RCC 7860 (cell line): ENCODE measurements around the gene ANKRD9.
"Not testable (repeated sequence)": the region's sequence is repeated elsewhere in the genome, so short reads cannot be mapped to it uniquely, and the experiment has no call there.

Source experiments
- DNase-seq: peaks from one replicate; pipeline ENCODE4 v3.0.0-alpha.2; 2015; ENCODE audit warnings: low spot score
- FAIRE-seq: peaks from 2 replicates; lab custom pipeline; 2012; peaks lifted over from hg19 to GRCh38; lab: Jason Lieb, UNC

The ANKRD9 gene

GRCh38 chr14:102509746-102510615 lies at the start of gene ANKRD9:
Gene ANKRD9 (minus strand): TSS chr14:102509776. CDS start chr14:102507889, 1,887 bp downstream.
- DNase-seq = peak; percentile 68
- FAIRE-seq = no peak

GRCh38 chr14:102558556-102558955 lies 49.0 kb upstream of the ANKRD9 start:
- FAIRE-seq (no peak), DNase-seq (no peak)

- FAIRE-seq (no peak), DNase-seq (no peak)
Measured at GRCh38 chr14:102557434-102558226, 48.1 kb upstream of the ANKRD9 start.

- FAIRE-seq = no peak
Measured at GRCh38 chr14:102556098-102556677, 46.6 kb upstream of the ANKRD9 start.

GRCh38 chr14:102554821-102555819 lies 45.5 kb upstream of the ANKRD9 start:
- DNase-seq (no peak), FAIRE-seq (no peak)

More at GRCh38 chr14:102556098-102556677, 46.6 kb upstream of the ANKRD9 start:
- DNase-seq = no peak

GRCh38 chr14:102551995-102552705 lies 42.6 kb upstream of the ANKRD9 start:
- FAIRE-seq (no peak), DNase-seq (peak; percentile 57)

- FAIRE-seq, DNase-seq: not testable (repeated sequence)
Measured at GRCh38 chr14:102550927-102551401, 41.4 kb upstream of the ANKRD9 start.

GRCh38 chr14:102548616-102549240 lies 39.2 kb upstream of the ANKRD9 start:
- no peak for FAIRE-seq

GRCh38 chr14:102545461-102546265 lies 36.1 kb upstream of the ANKRD9 start:
- FAIRE-seq = no peak
- DNase-seq = no peak

More at GRCh38 chr14:102548616-102549240, 39.2 kb upstream of the ANKRD9 start:
- DNase-seq = no peak

- DNase-seq (no peak), FAIRE-seq (no peak)
Measured at GRCh38 chr14:102544747-102545460, 35.3 kb upstream of the ANKRD9 start.

GRCh38 chr14:102544046-102544746 lies 34.6 kb upstream of the ANKRD9 start:
- DNase-seq = no peak

GRCh38 chr14:102541771-102542170 lies 32.2 kb upstream of the ANKRD9 start:
- DNase-seq = no peak

More at GRCh38 chr14:102544046-102544746, 34.6 kb upstream of the ANKRD9 start:
- FAIRE-seq = no peak

GRCh38 chr14:102541029-102541491 lies 31.5 kb upstream of the ANKRD9 start:
- FAIRE-seq, DNase-seq: not testable (repeated sequence)

More at GRCh38 chr14:102541771-102542170, 32.2 kb upstream of the ANKRD9 start:
- no peak for FAIRE-seq

- DNase-seq = no peak
- no peak for FAIRE-seq
Measured at GRCh38 chr14:102540315-102541028, 30.9 kb upstream of the ANKRD9 start.

GRCh38 chr14:102539544-102540314 lies 30.2 kb upstream of the ANKRD9 start:
- DNase-seq = no peak
- FAIRE-seq = no peak
